ENCODE results near the gene PDHX. TPM values are rescaled to one million over a fixed set of nuclear protein-coding genes. Genes with fewer than 3 reads are reported as not detected.
"Not testable (repeated sequence)": the region's sequence is repeated elsewhere in the genome, so short reads cannot be mapped to it uniquely, and the experiment has no call there.

PDHX gene
- total RNA-seq, 2 experiments from 2014 or later, result 17.3 to 17.4 TPM

DNA sequence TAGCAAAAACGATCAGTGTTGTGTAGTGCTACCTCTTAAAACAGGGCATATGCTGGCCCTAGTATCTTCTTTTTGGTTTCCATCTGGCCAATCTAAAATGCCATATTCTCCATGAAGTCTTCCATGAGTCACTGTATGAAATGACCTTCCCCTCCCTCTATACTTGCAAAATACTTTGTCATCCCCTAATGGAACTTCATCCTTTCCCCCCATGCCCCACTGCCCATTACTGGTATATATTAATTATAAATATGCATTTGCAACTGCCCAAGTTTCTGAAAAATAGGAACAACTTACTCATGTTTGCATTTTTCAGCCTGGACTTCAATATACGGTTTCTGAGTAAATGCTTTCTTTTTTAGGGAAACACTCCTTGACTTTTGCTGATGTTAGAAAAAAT lies 4.7 kb upstream of the PDHX start:
- intact Hi-C loops (cut with DNase I, micrococcal nuclease), result loop anchor here in 1 of 2 experiments (10.0 kb wide), 3 partner anchors 1137 to 1877 kb away; partner anchors contain the start of genes COMMD9, FBXO3 and TCP11L1
- DNase-seq, result no peak
- Histone ChIP-seq H3K4me3 (ENCODE audit: low read length) (no peak overlapping the region), H3K27me3 (ENCODE audit: control insufficient read depth in 1 of 2, insufficient read depth in 2 of 2, low read length in 2 of 2) (no peaks in the 10 kb centered on the region), H3K27ac (ENCODE audit: low read depth in 1 of 2, low read length in 2 of 2) (no peak overlapping the region), H3K4me1 (ENCODE audit: insufficient read depth, low read length) (peaks cover 16% of the 10 kb centered on the region), H3K9me3 (ENCODE audit: control insufficient read depth in 1 of 2, insufficient read depth in 1 of 2, low read length in 2 of 2) (no peaks in the 10 kb centered on the region), H3K36me3 (ENCODE audit: insufficient read depth, low read length) (no peaks in the 10 kb centered on the region)
- ChIA-PET POLR2A (no interaction called here), CTCF (no interaction called here)
- Mint-ChIP-seq H3K27me3 (no peaks in the 10 kb centered on the region), H3K9me3 (no peaks in the 10 kb centered on the region), H3K4me3 (no peak overlapping the region), H3K36me3 (ENCODE audit: low read depth) (peaks cover 30% of the 10 kb centered on the region), H3K27ac (no peak overlapping the region), H3K4me1 (ENCODE audit: low read depth) (peaks cover 32% of the 10 kb centered on the region)
- TF ChIP-seq, protein P1, sequence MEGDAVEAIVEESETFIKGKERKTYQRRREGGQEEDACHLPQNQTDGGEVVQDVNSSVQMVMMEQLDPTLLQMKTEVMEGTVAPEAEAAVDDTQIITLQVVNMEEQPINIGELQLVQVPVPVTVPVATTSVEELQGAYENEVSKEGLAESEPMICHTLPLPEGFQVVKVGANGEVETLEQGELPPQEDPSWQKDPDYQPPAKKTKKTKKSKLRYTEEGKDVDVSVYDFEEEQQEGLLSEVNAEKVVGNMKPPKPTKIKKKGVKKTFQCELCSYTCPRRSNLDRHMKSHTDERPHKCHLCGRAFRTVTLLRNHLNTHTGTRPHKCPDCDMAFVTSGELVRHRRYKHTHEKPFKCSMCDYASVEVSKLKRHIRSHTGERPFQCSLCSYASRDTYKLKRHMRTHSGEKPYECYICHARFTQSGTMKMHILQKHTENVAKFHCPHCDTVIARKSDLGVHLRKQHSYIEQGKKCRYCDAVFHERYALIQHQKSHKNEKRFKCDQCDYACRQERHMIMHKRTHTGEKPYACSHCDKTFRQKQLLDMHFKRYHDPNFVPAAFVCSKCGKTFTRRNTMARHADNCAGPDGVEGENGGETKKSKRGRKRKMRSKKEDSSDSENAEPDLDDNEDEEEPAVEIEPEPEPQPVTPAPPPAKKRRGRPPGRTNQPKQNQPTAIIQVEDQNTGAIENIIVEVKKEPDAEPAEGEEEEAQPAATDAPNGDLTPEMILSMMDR (IDR thresholded peaks at IDR 0.05), result no peak
- ATAC-seq (ENCODE audit: poor library complexity), result no peak

DNA sequence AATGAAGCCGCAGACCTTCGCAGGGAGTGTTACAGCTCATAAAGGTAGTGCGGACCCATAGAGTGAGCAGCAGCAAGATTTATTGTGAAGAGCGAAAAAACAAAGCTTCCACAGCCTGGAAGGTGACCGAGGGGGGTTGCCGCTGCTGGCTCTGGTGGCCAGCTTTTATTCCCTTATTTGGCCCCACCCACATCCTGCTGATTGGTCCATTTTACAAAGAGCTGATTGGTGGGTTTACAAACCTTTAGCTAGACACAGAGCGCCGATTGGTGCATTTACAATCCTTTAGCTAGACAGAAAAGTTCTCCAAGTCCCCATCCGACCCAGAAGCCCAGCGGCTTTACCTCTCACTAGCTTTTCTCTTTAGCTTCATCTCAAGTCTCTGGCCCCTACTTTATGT lies 2.9 kb upstream of the PDHX start:
- H3K27me3 ChIP-seq (ENCODE audit: control insufficient read depth in 1 of 2, insufficient read depth in 2 of 2, low read length in 2 of 2); H3K27ac ChIP-seq (ENCODE audit: low read depth in 1 of 2, low read length in 2 of 2); H3K9me3 Mint-ChIP-seq; H3K4me3 ChIP-seq (ENCODE audit: low read length); H3K27ac Mint-ChIP-seq; H3K9me3 ChIP-seq (ENCODE audit: control insufficient read depth in 1 of 2, insufficient read depth in 1 of 2, low read length in 2 of 2); H3K27me3 Mint-ChIP-seq; H3K36me3 ChIP-seq (ENCODE audit: insufficient read depth, low read length); DNase-seq; H3K4me3 Mint-ChIP-seq; CTCF ChIA-PET; ATAC-seq (ENCODE audit: poor library complexity): not testable (repeated sequence)
- POLR2A ChIA-PET, result interaction anchor here (1.0 kb wide), 1 partner anchor 16 kb away, joined by 3 read pairs; no protein-coding TSS in a partner anchor
- peaks cover 24% of the 10 kb centered on the region for H3K4me1 ChIP-seq (ENCODE audit: insufficient read depth, low read length)
- Mint-ChIP-seq H3K4me1 (ENCODE audit: low read depth) (peaks cover 48% of the 10 kb centered on the region), H3K36me3 (ENCODE audit: low read depth) (peaks cover 27% of the 10 kb centered on the region)
- intact Hi-C loops (cut with DNase I, micrococcal nuclease), result loop anchor here in 1 of 2 experiments (10.0 kb wide), 3 partner anchors 1139 to 1879 kb away; partner anchors contain the start of genes COMMD9, FBXO3 and TCP11L1

DNA sequence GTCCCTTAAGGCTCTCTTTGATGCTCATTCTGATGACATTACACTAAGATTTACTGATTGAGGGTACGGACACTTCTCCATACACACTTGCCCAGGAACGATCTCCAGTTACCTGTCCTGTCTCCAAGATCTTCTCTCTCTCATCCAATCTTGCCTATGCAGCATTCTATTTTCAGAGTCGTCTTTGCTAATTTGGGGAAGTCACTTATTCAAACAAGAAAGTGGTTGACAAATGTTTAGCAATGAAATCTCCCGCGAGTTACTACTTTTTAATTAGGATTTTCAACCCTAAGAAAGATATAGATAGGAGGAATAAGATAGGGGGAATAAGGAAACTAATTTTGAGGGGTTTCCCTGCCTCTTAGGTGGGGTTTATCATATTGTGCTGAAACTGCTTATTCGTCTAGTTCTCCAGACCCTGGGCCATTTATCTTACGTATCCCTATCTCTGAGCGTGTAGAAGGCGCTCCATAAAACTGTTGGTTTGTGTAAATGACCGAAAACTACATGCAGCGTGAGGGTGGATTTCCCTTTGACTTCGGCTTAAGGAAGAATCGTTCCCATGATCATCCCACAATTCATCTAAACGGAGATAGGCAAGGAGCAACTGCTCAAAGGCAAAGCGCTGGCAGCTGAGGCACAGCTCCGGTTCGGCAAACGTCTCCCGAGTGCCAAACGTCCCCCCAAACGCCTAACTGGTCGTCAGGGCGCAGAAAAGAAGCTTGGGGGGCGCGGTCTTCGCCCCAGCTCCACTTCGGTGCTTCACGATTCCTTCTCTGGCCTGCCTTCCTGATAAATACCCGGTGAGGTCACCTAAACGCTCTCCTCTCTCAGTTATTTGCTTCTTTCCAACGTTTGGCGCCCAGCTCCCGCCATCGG lies 1.0 kb upstream of the PDHX start:
- ATAC-seq (ENCODE audit: poor library complexity) (peak; percentile 4), DNase-seq (peak in 1 of 14 experiments; percentile 3)
- intact Hi-C loops (cut with DNase I, micrococcal nuclease), result loop anchor here (2.0 to 10.0 kb wide), 7 partner anchors 478 to 1881 kb away; partner anchors contain the start of genes NAT10 (in 2 of the 2), CAT (in 1 of the 2), COMMD9 (in 1 of the 2) and FBXO3 (in 1 of the 2)

More for the DNA sequence above, 1.0 kb upstream of the PDHX start:
- Mint-ChIP-seq H3K9me3 (no peaks in the 10 kb centered on the region), H3K4me1 (ENCODE audit: low read depth) (peaks cover 57% of the 10 kb centered on the region), H3K36me3 (ENCODE audit: low read depth) (peaks cover 27% of the 10 kb centered on the region), H3K27me3 (no peaks in the 10 kb centered on the region), H3K27ac (peak overlapping the region; percentile 93), H3K4me3 (peak overlapping the region; percentile 96)
- H3K36me3 ChIP-seq (ENCODE audit: insufficient read depth, low read length), result no peaks in the 10 kb centered on the region
- POLR2A ChIA-PET, result interaction anchor here (0.6 to 2.4 kb wide), 8 partner anchors 11 to 810 kb away, joined by 3 to 14 read pairs (median 3); partner anchors contain the start of genes CAT and NAT10
- H3K4me3 ChIP-seq (ENCODE audit: low read length), result peak overlapping the region; percentile 94
- peaks cover 24% of the 10 kb centered on the region for H3K4me1 ChIP-seq (ENCODE audit: insufficient read depth, low read length)
- no peaks in the 10 kb centered on the region for H3K9me3 ChIP-seq (ENCODE audit: control insufficient read depth in 1 of 2, insufficient read depth in 1 of 2, low read length in 2 of 2)
- CTCF ChIA-PET, result no interaction called here
- H3K27me3 ChIP-seq (ENCODE audit: control insufficient read depth in 1 of 2, insufficient read depth in 2 of 2, low read length in 2 of 2), result no peaks in the 10 kb centered on the region
- TF ChIP-seq, protein P1 (IDR thresholded peaks at IDR 0.05), result no peak
- H3K27ac ChIP-seq (ENCODE audit: low read depth in 1 of 2, low read length in 2 of 2), result peak overlapping the region; percentile 77 to 93

All from CD4-positive, alpha-beta T cell (primary cell).